ENCODE data around the gene BID.

BID gene

GRCh38 chr22:17774206-17774925, at the start of gene BID:
TSS of gene BID (minus strand) at chr22:17774469. CDS start at chr22:17750116, 24,353 bp downstream.
- no peaks in the 10 kb centered on the region for H3K27me3 Mint-ChIP-seq
- no peaks in the 10 kb centered on the region for H3K9me3 Mint-ChIP-seq
- H3K27ac Mint-ChIP-seq, result peak within 1 kb of the TSS; percentile 91
- H3K36me3 Mint-ChIP-seq, result peaks cover 3% of the 10 kb centered on the region
- peak; percentile 60 to 73 for DNase-seq (ENCODE audit: low spot score in 2 of 2)
- H3K4me1 Mint-ChIP-seq, result peaks cover 55% of the 10 kb centered on the region
- peak; percentile 55 for ATAC-seq (ENCODE audit: low read depth)
- H3K4me3 Mint-ChIP-seq, result peak within 1 kb of the TSS; percentile 88

- DNase-seq (ENCODE audit: low spot score in 2 of 2), result no peak
- no peak overlapping the region for H3K27ac Mint-ChIP-seq
- peaks cover 17% of the 10 kb centered on the region for H3K36me3 Mint-ChIP-seq
- no peaks in the 10 kb centered on the region for H3K4me1 Mint-ChIP-seq
- no peaks in the 10 kb centered on the region for H3K27me3 Mint-ChIP-seq
- ATAC-seq (ENCODE audit: low read depth), result no peak
- H3K4me3 Mint-ChIP-seq, result no peak overlapping the region
- no peaks in the 10 kb centered on the region for H3K9me3 Mint-ChIP-seq
Observed at GRCh38 chr22:17823964-17824363, 49.7 kb upstream of the BID start.

GRCh38 chr22:17823226-17823625, 49.0 kb upstream of the BID start:
- H3K4me1 Mint-ChIP-seq, result no peaks in the 10 kb centered on the region
- H3K4me3 Mint-ChIP-seq, result no peak overlapping the region
- no peaks in the 10 kb centered on the region for H3K9me3 Mint-ChIP-seq
- H3K27me3 Mint-ChIP-seq, result no peaks in the 10 kb centered on the region
- H3K36me3 Mint-ChIP-seq, result peaks cover 17% of the 10 kb centered on the region
- ATAC-seq (ENCODE audit: low read depth), result no peak
- DNase-seq (ENCODE audit: low spot score in 2 of 2), result no peak
- H3K27ac Mint-ChIP-seq, result no peak overlapping the region

- Mint-ChIP-seq H3K4me1 (no peaks in the 10 kb centered on the region), H3K27ac (no peak overlapping the region), H3K27me3 (no peaks in the 10 kb centered on the region), H3K36me3 (peaks cover 14% of the 10 kb centered on the region), H3K4me3 (no peak overlapping the region), H3K9me3 (no peaks in the 10 kb centered on the region)
- ATAC-seq (ENCODE audit: low read depth) (no peak), DNase-seq (ENCODE audit: low spot score in 2 of 2) (no peak)
Observed at GRCh38 chr22:17822087-17822486, 47.8 kb upstream of the BID start.

- ATAC-seq (ENCODE audit: low read depth) (no peak), DNase-seq (ENCODE audit: low spot score in 2 of 2) (no peak)
- H3K4me1 Mint-ChIP-seq, result no peaks in the 10 kb centered on the region
- no peak overlapping the region for H3K27ac Mint-ChIP-seq
- H3K27me3 Mint-ChIP-seq, result no peaks in the 10 kb centered on the region
- H3K36me3 Mint-ChIP-seq, result peaks cover 11% of the 10 kb centered on the region
- H3K4me3 Mint-ChIP-seq, result no peak overlapping the region
- H3K9me3 Mint-ChIP-seq, result no peaks in the 10 kb centered on the region
Observed at GRCh38 chr22:17820879-17821439, 46.7 kb upstream of the BID start.

- ATAC-seq (ENCODE audit: low read depth), result no peak
- DNase-seq (ENCODE audit: low spot score in 2 of 2), result no peak
- Mint-ChIP-seq H3K9me3 (no peaks in the 10 kb centered on the region), H3K4me3 (no peak overlapping the region), H3K27ac (no peak overlapping the region), H3K27me3 (no peaks in the 10 kb centered on the region), H3K36me3 (peaks cover 27% of the 10 kb centered on the region), H3K4me1 (no peaks in the 10 kb centered on the region)
Observed at GRCh38 chr22:17818649-17819048, 44.4 kb upstream of the BID start.

GRCh38 chr22:17818180-17818579, 43.9 kb upstream of the BID start:
- H3K4me3 Mint-ChIP-seq, result no peak overlapping the region
- H3K9me3 Mint-ChIP-seq, result no peaks in the 10 kb centered on the region
- no peak overlapping the region for H3K27ac Mint-ChIP-seq
- DNase-seq (ENCODE audit: low spot score in 2 of 2) (no peak), ATAC-seq (ENCODE audit: low read depth) (no peak)
- no peaks in the 10 kb centered on the region for H3K4me1 Mint-ChIP-seq
- peaks cover 31% of the 10 kb centered on the region for H3K36me3 Mint-ChIP-seq
- no peaks in the 10 kb centered on the region for H3K27me3 Mint-ChIP-seq

- ATAC-seq (ENCODE audit: low read depth) (no peak), DNase-seq (ENCODE audit: low spot score in 2 of 2) (no peak)
- Mint-ChIP-seq H3K4me1 (no peaks in the 10 kb centered on the region), H3K9me3 (no peaks in the 10 kb centered on the region), H3K36me3 (peaks cover 34% of the 10 kb centered on the region), H3K4me3 (no peak overlapping the region), H3K27me3 (no peaks in the 10 kb centered on the region), H3K27ac (no peak overlapping the region)
Observed at GRCh38 chr22:17817511-17818065, 43.3 kb upstream of the BID start.

GRCh38 chr22:17817079-17817478, 42.8 kb upstream of the BID start:
- peaks cover 32% of the 10 kb centered on the region for H3K36me3 Mint-ChIP-seq
- H3K9me3 Mint-ChIP-seq, result no peaks in the 10 kb centered on the region
- H3K27ac Mint-ChIP-seq, result no peak overlapping the region

GRCh38 chr22:17816649-17817048, 42.4 kb upstream of the BID start:
- H3K27ac Mint-ChIP-seq, result no peak overlapping the region
- no peaks in the 10 kb centered on the region for H3K27me3 Mint-ChIP-seq
- H3K4me1 Mint-ChIP-seq, result no peaks in the 10 kb centered on the region
- H3K36me3 Mint-ChIP-seq, result peaks cover 32% of the 10 kb centered on the region
- H3K9me3 Mint-ChIP-seq, result no peaks in the 10 kb centered on the region
- ATAC-seq (ENCODE audit: low read depth) (no peak), DNase-seq (ENCODE audit: low spot score in 2 of 2) (no peak)
- H3K4me3 Mint-ChIP-seq, result no peak overlapping the region

More at GRCh38 chr22:17817079-17817478, 42.8 kb upstream of the BID start:
- ATAC-seq (ENCODE audit: low read depth), result no peak
- H3K27me3 Mint-ChIP-seq, result no peaks in the 10 kb centered on the region
- no peaks in the 10 kb centered on the region for H3K4me1 Mint-ChIP-seq
- DNase-seq (ENCODE audit: low spot score in 2 of 2), result no peak
- no peak overlapping the region for H3K4me3 Mint-ChIP-seq

- H3K4me3 Mint-ChIP-seq, result no peak overlapping the region
- no peaks in the 10 kb centered on the region for H3K4me1 Mint-ChIP-seq
- peaks cover 35% of the 10 kb centered on the region for H3K36me3 Mint-ChIP-seq
- no peaks in the 10 kb centered on the region for H3K27me3 Mint-ChIP-seq
- DNase-seq (ENCODE audit: low spot score in 2 of 2) (no peak), ATAC-seq (ENCODE audit: low read depth) (no peak)
- no peaks in the 10 kb centered on the region for H3K9me3 Mint-ChIP-seq
- H3K27ac Mint-ChIP-seq, result no peak overlapping the region
Observed at GRCh38 chr22:17815703-17816254, 41.5 kb upstream of the BID start.

- no peaks in the 10 kb centered on the region for H3K9me3 Mint-ChIP-seq
- H3K27ac Mint-ChIP-seq, result peak overlapping the region; percentile 89
- no peaks in the 10 kb centered on the region for H3K4me1 Mint-ChIP-seq
Observed at GRCh38 chr22:17814830-17815229, 40.6 kb upstream of the BID start.

GRCh38 chr22:17814084-17814483, 39.8 kb upstream of the BID start:
- Mint-ChIP-seq H3K4me3 (no peak overlapping the region), H3K9me3 (no peaks in the 10 kb centered on the region), H3K27ac (peak overlapping the region; percentile 89), H3K27me3 (no peaks in the 10 kb centered on the region), H3K4me1 (no peaks in the 10 kb centered on the region), H3K36me3 (peaks cover 37% of the 10 kb centered on the region)
- DNase-seq (ENCODE audit: low spot score in 2 of 2) (no peak), ATAC-seq (ENCODE audit: low read depth) (no peak)

More at GRCh38 chr22:17814830-17815229, 40.6 kb upstream of the BID start:
- no peak for DNase-seq (ENCODE audit: low spot score in 2 of 2)
- ATAC-seq (ENCODE audit: low read depth), result no peak
- Mint-ChIP-seq H3K36me3 (peaks cover 35% of the 10 kb centered on the region), H3K4me3 (no peak overlapping the region), H3K27me3 (no peaks in the 10 kb centered on the region)

GRCh38 chr22:17811119-17811518, 36.9 kb upstream of the BID start:
- Mint-ChIP-seq H3K4me3 (no peak overlapping the region), H3K36me3 (peaks cover 43% of the 10 kb centered on the region), H3K27ac (no peak overlapping the region), H3K4me1 (no peaks in the 10 kb centered on the region), H3K27me3 (no peaks in the 10 kb centered on the region), H3K9me3 (no peaks in the 10 kb centered on the region)
- ATAC-seq (ENCODE audit: low read depth) (no peak), DNase-seq (ENCODE audit: low spot score in 2 of 2) (no peak)

All from memory B cell (primary cell).